ENCODE measurements around the gene B3GALT6. TPM values are rescaled to one million over a fixed set of nuclear protein-coding genes. Genes with fewer than 3 reads are reported as not detected.

B3GALT6 gene
- polyA plus RNA-seq, 3 donors = 1.9 to 8.8 (median 7.2) TPM

- H3K9me3 Mint-ChIP-seq = no peaks in the 10 kb centered on the region
- H3K27me3 Mint-ChIP-seq (ENCODE audit: low read depth in 3 of 3) = peaks cover 15 to 36% (median 29%) of the 10 kb centered on the region in 3 donors
- H3K36me3 ChIP-seq (replicated peaks in 1 of 2; ENCODE audit: control insufficient read depth in 1 of 2, insufficient read depth in 2 of 2, low read length in 2 of 2) = peaks cover 38 to 40% of the 10 kb centered on the region in 2 donors
- H3K4me1 Mint-ChIP-seq = peaks cover 2% of the 10 kb centered on the region
- H3K4me2 ChIP-seq (replicated peaks; ENCODE audit: extremely low read depth, low read length, poor library complexity, severe bottlenecking) = no peak overlapping the region
- H3K36me3 Mint-ChIP-seq = peaks cover 28 to 36% of the 10 kb centered on the region in 2 donors
- no peak overlapping the region for H3K4me3 Mint-ChIP-seq
- H3K27me3 ChIP-seq (ENCODE audit: control insufficient read depth in 2 of 2, insufficient read depth in 2 of 2, low read length in 2 of 2) = peaks cover 0 to 22% of the 10 kb centered on the region in 2 donors
- no peaks in the 10 kb centered on the region for H3K79me2 ChIP-seq (ENCODE audit: insufficient read depth, low read length)
- H3K9ac ChIP-seq (ENCODE audit: insufficient read depth, low read length, poor library complexity, severe bottlenecking) = no peak overlapping the region
- H3K4me1 ChIP-seq (ENCODE audit: control insufficient read depth in 1 of 2, insufficient read depth in 2 of 2, low read length in 2 of 2) = peaks cover 6 to 8% of the 10 kb centered on the region in 2 donors
- no peak overlapping the region for H3K4me3 ChIP-seq (replicated peaks in 1 of 3; ENCODE audit: low read depth in 2 of 3, low read length in 3 of 3)
- intact Hi-C loops (cut with micrococcal nuclease) = no loop called here
- peaks cover 31% of the 10 kb centered on the region for H4K20me1 ChIP-seq (ENCODE audit: insufficient read depth, low read length)
- 88% methylated on average over 4 of the region's 11 CpGs for WGBS (ENCODE audit: insufficient coverage)
- H3K27ac ChIP-seq (ENCODE audit: low read depth in 1 of 2, low read length in 2 of 2) = no peak overlapping the region
- H2AFZ ChIP-seq (ENCODE audit: insufficient read depth, low read depth, low read length, poor library complexity, severe bottlenecking) = no peak overlapping the region
- H3K27ac Mint-ChIP-seq = peak overlapping the region in 1 of 7 donors; percentile 75
- TF ChIP-seq, protein P1, sequence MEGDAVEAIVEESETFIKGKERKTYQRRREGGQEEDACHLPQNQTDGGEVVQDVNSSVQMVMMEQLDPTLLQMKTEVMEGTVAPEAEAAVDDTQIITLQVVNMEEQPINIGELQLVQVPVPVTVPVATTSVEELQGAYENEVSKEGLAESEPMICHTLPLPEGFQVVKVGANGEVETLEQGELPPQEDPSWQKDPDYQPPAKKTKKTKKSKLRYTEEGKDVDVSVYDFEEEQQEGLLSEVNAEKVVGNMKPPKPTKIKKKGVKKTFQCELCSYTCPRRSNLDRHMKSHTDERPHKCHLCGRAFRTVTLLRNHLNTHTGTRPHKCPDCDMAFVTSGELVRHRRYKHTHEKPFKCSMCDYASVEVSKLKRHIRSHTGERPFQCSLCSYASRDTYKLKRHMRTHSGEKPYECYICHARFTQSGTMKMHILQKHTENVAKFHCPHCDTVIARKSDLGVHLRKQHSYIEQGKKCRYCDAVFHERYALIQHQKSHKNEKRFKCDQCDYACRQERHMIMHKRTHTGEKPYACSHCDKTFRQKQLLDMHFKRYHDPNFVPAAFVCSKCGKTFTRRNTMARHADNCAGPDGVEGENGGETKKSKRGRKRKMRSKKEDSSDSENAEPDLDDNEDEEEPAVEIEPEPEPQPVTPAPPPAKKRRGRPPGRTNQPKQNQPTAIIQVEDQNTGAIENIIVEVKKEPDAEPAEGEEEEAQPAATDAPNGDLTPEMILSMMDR (IDR thresholded peaks at IDR 0.05) = no peak
- no peaks in the 10 kb centered on the region for H3K9me3 ChIP-seq (replicated peaks in 1 of 2; ENCODE audit: control insufficient read depth in 1 of 2, insufficient read depth in 1 of 2, low read length in 2 of 2)
- DNase-seq = peak in 1 of 3 donors; percentile 37
These were observed 16.9 kb upstream of the B3GALT6 start for GRCh38 chr1:1215080-1215676.

DNA sequence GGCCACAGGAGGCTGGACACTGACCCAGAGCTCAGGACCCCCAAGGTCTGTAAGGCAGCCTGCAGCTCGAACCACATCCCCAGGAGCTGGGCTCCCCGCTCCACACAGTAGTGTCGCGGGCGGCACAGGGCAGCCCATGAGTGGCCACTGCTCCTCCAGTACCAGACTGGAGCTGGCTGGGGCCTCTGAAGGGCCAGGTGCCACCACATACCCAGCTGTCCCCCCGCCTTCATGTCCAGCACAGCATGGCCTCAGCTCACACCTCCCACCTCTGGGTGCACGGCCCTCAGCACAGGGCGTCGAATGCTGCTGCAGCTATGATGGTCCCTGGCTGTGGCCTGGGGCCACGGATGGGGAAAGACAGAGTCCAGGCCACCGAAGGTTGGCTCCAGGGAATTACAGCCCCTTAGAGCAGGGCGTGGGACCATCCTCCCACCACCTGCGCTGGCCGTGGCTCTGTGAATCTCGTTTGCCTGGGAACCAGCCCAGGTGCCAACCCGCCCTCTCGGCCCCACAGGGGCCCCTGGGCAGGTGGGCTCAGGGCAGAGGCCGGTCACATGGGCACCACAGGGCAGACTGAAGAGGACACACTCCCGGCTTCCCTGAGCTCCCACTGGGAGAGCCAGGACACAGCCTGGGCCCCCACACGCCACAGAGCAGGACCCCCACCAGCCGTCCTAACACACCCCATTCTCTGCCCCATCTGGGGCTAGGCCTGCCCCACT, 16.0 kb upstream of the B3GALT6 start:
- peaks cover 2% of the 10 kb centered on the region for H3K4me1 Mint-ChIP-seq
- peak overlapping the region in 1 of 7 donors; percentile 58 for H3K27ac Mint-ChIP-seq
- DNase-seq = no peak
- Histone ChIP-seq H4K20me1 (ENCODE audit: insufficient read depth, low read length) (peaks cover 39% of the 10 kb centered on the region), H3K4me3 (replicated peaks in 1 of 3; ENCODE audit: low read depth in 2 of 3, low read length in 3 of 3) (no peak overlapping the region), H3K9ac (ENCODE audit: insufficient read depth, low read length, poor library complexity, severe bottlenecking) (no peak overlapping the region), H3K27ac (ENCODE audit: low read depth in 1 of 2, low read length in 2 of 2) (no peak overlapping the region), H3K79me2 (ENCODE audit: insufficient read depth, low read length) (peaks cover 3% of the 10 kb centered on the region), H3K27me3 (ENCODE audit: control insufficient read depth in 2 of 2, insufficient read depth in 2 of 2, low read length in 2 of 2) (peaks cover 0 to 22% of the 10 kb centered on the region in 2 donors), H3K36me3 (replicated peaks in 1 of 2; ENCODE audit: control insufficient read depth in 1 of 2, insufficient read depth in 2 of 2, low read length in 2 of 2) (peaks cover 47 to 49% of the 10 kb centered on the region in 2 donors), H3K4me2 (replicated peaks; ENCODE audit: extremely low read depth, low read length, poor library complexity, severe bottlenecking) (no peak overlapping the region), H3K9me3 (replicated peaks in 1 of 2; ENCODE audit: control insufficient read depth in 1 of 2, insufficient read depth in 1 of 2, low read length in 2 of 2) (no peaks in the 10 kb centered on the region), H3K4me1 (ENCODE audit: control insufficient read depth in 1 of 2, insufficient read depth in 2 of 2, low read length in 2 of 2) (peaks cover 6 to 8% of the 10 kb centered on the region in 2 donors), H2AFZ (ENCODE audit: insufficient read depth, low read depth, low read length, poor library complexity, severe bottlenecking) (no peak overlapping the region)
- WGBS (ENCODE audit: insufficient coverage) = 97% methylated on average over 20 of the region's 21 CpGs
- intact Hi-C loops (cut with micrococcal nuclease) = no loop called here
- peaks cover 37 to 45% of the 10 kb centered on the region in 2 donors for H3K36me3 Mint-ChIP-seq
- H3K4me3 Mint-ChIP-seq = no peak overlapping the region
- H3K9me3 Mint-ChIP-seq = no peaks in the 10 kb centered on the region
- TF ChIP-seq, protein P1 (IDR thresholded peaks at IDR 0.05) = no peak
- H3K27me3 Mint-ChIP-seq (ENCODE audit: low read depth in 3 of 3) = peaks cover 14 to 32% (median 27%) of the 10 kb centered on the region in 3 donors

Data from CD14-positive monocyte (primary cell).